D721Med (cell line): Measurements from ENCODE around the gene RAB30.
"Not testable (repeated sequence)": the region's sequence is repeated elsewhere in the genome, so short reads cannot be mapped to it uniquely, and the experiment has no call there.

ENCODE experiments used
- DNase-seq: peaks from one replicate; pipeline ENCODE4 v3.0.0; 2011; ENCODE audit warnings: low spot score; ENCODE audit not compliant: insufficient read length
- FAIRE-seq: peaks from 2 replicates; lab custom pipeline; 2011; peaks lifted over from hg19 to GRCh38; lab: Jason Lieb, UNC
- TF ChIP-seq, protein P1 (sequence below): IDR thresholded peaks from 2 replicates; pipeline ENCODE4 v1.5.1; 2012; ENCODE audit warnings: mild to moderate bottlenecking, control low read depth; ENCODE audit not compliant: insufficient read depth; ENCODE audit errors: missing control alignments

RAB30 gene

DNA sequence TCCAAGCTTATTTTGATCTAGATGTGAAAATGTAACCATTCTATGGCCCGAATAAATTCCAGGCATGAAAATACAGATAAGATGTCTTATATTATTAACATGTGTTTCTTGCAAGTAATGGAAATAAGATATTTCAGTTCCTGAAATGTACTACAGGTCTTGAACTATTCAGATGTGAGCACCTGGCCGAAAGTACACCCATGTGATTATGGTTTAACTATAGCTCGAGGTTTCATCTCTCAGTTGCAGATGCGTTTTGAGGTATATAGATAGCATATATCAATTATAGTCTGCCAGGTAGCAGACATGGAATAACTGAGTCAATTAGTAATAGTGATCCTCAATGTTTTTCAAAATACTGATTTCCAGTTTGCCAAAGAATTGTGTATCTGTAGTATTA, 101.9 kb downstream of the RAB30 start:
- TF ChIP-seq, protein P1, sequence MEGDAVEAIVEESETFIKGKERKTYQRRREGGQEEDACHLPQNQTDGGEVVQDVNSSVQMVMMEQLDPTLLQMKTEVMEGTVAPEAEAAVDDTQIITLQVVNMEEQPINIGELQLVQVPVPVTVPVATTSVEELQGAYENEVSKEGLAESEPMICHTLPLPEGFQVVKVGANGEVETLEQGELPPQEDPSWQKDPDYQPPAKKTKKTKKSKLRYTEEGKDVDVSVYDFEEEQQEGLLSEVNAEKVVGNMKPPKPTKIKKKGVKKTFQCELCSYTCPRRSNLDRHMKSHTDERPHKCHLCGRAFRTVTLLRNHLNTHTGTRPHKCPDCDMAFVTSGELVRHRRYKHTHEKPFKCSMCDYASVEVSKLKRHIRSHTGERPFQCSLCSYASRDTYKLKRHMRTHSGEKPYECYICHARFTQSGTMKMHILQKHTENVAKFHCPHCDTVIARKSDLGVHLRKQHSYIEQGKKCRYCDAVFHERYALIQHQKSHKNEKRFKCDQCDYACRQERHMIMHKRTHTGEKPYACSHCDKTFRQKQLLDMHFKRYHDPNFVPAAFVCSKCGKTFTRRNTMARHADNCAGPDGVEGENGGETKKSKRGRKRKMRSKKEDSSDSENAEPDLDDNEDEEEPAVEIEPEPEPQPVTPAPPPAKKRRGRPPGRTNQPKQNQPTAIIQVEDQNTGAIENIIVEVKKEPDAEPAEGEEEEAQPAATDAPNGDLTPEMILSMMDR, result no peak
- no peak for FAIRE-seq
- DNase-seq, result no peak

DNA sequence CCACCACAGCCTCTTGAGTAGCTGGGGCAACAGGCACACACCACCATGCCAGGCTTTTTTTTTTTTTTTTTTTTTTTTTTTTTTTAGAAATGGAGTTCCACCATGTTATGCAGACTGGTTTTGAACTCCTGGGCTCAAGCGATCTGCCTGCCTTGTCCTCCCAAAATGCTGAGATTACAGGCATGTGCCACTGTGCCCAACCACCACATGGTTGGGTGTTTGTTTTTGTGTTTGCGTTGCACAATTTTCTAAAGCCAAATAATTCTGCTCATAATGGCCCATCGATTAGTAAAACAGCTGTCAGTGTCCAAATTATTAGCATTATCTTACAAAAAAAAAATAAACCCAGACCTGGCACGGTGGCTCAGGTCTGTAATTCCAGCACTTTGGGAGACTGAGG, 104.3 kb downstream of the RAB30 start:
- TF ChIP-seq, protein P1, result no peak
- DNase-seq (no peak), FAIRE-seq (no peak)

DNA sequence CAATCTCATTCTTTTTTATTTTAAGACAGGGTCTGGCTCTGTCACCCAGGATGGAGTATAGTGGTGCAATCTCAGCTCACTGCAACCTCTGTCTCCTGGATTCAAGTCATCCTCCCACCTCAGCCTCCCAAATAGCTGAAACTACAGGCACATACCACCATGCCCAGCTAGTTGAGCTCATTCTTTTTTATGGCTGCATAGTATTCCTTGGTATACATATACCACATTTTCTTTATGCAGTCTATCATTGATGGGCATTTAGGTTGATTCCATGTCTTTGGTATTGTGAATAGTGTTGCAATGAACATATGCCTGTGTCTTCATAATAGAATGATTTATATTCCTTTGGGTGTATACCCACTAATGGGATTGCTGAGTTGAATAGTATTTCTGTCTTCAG, 109.7 kb downstream of the RAB30 start:
- not testable (repeated sequence) for DNase-seq, FAIRE-seq

DNA sequence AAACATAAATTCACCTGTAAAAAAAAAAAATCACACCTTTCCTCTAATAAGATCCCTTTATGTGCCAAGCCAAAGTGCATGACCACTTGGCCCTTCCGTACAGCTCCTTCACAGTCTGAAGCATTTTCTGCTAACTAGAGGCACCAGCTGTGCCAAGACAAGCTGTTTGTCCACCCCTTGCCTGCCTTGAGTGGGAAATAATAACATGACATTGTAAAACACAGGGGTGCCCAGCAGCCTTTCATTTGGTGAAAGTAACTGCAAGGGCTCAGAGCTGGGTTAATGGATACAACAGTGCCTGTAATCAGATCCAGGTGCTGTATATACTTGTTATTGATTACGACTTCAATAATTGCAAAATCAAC, 110.9 kb downstream of the RAB30 start:
- TF ChIP-seq, protein P1, result no peak
- no peak for FAIRE-seq
- no peak for DNase-seq

DNA sequence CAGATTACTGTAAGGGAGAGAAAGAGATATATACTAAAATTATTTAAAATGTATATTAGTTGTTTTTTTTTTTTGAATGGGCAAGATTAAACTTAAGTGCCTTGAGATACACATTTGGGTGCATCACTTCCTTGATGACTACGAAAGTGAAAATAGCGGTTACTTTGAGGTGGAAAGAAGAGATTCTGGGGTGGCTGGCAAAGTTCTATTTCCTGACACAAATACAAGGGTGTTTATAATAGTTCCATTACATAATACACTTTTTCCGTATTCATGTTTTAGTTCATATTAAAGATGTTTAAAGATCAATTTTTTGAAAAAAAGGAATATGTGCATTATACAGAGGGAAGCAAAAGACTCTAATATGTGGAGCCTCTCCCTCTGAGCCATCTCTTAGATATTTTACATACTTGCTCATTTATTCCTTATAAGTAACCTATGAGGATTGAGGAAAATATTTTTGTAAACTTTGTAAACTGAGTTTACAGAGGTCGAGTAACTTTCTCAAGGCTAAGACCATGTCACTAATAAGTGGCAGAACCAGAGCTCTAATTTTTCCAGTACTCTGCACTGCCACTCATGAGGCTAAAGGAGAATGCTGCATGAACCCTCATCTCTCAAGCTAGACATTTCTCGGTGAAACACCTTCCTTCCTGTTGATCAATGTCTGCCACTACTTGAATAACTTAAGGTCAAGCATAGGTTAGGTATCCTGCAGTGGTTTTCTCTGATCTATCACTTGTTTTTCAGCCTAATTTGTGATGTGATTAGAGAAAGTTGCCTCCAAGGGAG, 111.5 kb downstream of the RAB30 start:
- DNase-seq (no peak), FAIRE-seq (no peak)
- TF ChIP-seq, protein P1, result no peak

DNA sequence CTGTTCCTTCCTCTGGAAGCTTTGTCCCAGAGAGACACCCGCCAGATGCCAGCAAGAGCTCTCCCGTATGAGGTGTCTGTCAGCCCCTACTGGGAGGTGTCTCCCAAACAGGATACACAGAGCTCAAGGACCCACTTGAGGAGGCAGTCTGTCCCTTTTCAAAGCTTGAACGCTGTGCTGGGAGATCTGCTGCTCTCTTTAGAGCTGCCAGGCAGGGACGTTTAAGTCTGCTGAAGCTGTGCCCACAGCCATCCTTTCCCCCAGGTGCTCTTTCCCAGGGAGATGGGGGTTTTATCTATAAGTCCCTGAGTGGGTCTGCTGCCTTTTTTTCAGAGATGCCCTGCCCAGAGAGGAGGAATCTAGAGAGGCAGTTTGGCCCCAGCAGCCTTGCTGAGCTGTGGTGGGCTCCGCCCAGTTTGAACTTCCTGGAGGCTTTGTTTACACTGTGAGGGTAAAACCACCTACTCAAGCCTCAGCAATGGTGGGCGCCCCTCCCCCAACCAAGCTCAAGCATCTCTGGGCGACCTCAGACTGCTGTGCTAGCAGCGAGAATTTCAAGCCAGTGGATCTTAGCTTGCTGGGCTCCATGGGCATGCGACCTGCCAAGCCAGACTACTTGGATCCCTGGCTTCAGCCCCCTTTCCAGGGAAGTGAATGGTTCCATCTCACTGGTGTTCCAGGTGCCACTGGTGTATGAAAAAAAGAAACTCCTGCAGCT, 115.8 kb downstream of the RAB30 start:
- not testable (repeated sequence) for FAIRE-seq, DNase-seq

DNA sequence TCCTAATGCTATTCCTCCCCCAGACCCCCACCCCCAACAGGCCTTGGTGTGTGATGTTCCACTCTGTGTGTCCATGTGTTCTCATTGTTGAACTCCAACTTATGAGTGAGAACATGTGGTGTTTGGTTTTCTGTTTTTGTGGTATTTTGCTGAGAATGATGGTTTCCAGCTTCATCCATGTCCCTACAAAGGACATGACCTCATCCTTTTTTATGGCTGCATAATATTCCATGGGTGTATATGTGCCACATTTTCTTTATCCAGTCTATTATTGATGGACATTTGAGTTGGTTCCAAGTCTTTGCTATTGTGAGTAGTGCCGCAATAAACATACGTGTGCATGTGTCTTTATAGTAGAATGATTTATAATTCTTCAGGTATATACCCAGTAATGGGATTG, 121.2 kb downstream of the RAB30 start:
- not testable (repeated sequence) for DNase-seq, FAIRE-seq

DNA sequence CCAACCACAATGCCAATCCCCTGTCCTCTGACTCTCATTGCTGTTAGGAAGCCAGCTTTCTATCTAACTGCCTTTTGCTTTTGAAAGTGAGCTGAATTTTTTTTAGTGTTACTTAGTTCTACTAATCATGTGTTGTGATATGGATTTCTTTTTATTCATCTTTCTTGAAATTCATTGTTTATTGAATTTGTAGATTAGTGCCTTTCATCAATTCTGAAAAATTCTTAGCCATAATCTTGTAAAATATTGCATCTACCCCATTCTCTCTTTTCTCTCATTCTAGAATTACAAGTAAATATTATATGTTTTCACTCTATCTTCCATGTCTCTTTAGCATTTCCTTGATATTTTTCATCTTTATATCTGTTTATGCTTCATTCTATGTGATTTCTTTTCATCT, 122.3 kb downstream of the RAB30 start:
- FAIRE-seq, result no peak
- no peak for DNase-seq

More for the DNA sequence above, 122.3 kb downstream of the RAB30 start:
- TF ChIP-seq, protein P1, result no peak
